GM10266 (cell line): Measurements from ENCODE around the gene ADAD2.

Experiments used
- DNase-seq: peaks from one replicate; pipeline ENCODE4 v3.0.0; 2012; ENCODE audit errors: extremely low spot score
- CTCF ChIP-seq: IDR thresholded peaks from 2 replicates; pipeline ENCODE4 v1.5.1; 2012; ENCODE audit warnings: mild to moderate bottlenecking, low read depth; ENCODE audit not compliant: control insufficient read depth, insufficient read depth; ENCODE audit errors: missing control alignments

Gene ADAD2

GRCh38 chr16:84155226-84155625, 35.7 kb upstream of the ADAD2 start:
- no peak for TF ChIP-seq CTCF
- DNase-seq, result no peak

GRCh38 chr16:84155771-84156170, 35.2 kb upstream of the ADAD2 start:
- no peak for TF ChIP-seq CTCF
- no peak for DNase-seq

GRCh38 chr16:84156342-84156784, 34.6 kb upstream of the ADAD2 start:
- no peak for TF ChIP-seq CTCF
- DNase-seq, result no peak

GRCh38 chr16:84159007-84159406, 31.9 kb upstream of the ADAD2 start:
- TF ChIP-seq CTCF, result no peak
- DNase-seq, result no peak

- no peak for DNase-seq
- TF ChIP-seq CTCF, result no peak
Measured at GRCh38 chr16:84159800-84160199, 31.2 kb upstream of the ADAD2 start.

- no peak for DNase-seq
- no peak for TF ChIP-seq CTCF
Measured at GRCh38 chr16:84161037-84161436, 29.9 kb upstream of the ADAD2 start.

GRCh38 chr16:84161801-84162200, 29.2 kb upstream of the ADAD2 start:
- TF ChIP-seq CTCF, result no peak
- no peak for DNase-seq
